Liver (tissue), 9 donors: ENCODE measurements around the gene ELF4. TPM values are rescaled to one million over a fixed set of nuclear protein-coding genes. Genes with fewer than 3 reads are reported as not detected.

Experiments used
- DNase-seq: peaks from one replicate; pipeline ENCODE4 v3.0.0-alpha.2; 2017; ENCODE audit warnings: low spot score
- H3K27ac ChIP-seq, 2 donors: one replicate each; pipeline ENCODE4 v1.7.0; 2013; ENCODE audit warnings: inconsistent platforms in 2 of 2, low read length in 2 of 2, control low read depth in 1 of 2, low read depth in 1 of 2, mild to moderate bottlenecking in 1 of 2
- H3K27me3 ChIP-seq, 4 donors: one replicate each; pipeline versions ENCODE4 v1.6.1 to v1.7.0; 2013; ENCODE audit warnings: low read length in 3 of 4, inconsistent platforms in 1 of 4, mild to moderate bottlenecking in 1 of 4, moderate library complexity in 1 of 4; ENCODE audit not compliant: control insufficient read depth in 4 of 4, insufficient read depth in 4 of 4
- H3K36me3 ChIP-seq, 4 donors: one replicate each; pipeline versions ENCODE4 v1.6.1 to v1.7.0; 2013; ENCODE audit warnings: low read length in 3 of 4, mild to moderate bottlenecking in 3 of 4, low read depth in 1 of 4, moderate library complexity in 1 of 4; ENCODE audit not compliant: control insufficient read depth in 4 of 4, insufficient read depth in 3 of 4
- H3K4me1 ChIP-seq, 4 donors: one replicate each; pipeline versions ENCODE4 v1.6.1 to v1.7.0; 2013; ENCODE audit warnings: low read length in 3 of 4, mild to moderate bottlenecking in 3 of 4, moderate library complexity in 1 of 4; ENCODE audit not compliant: control insufficient read depth in 4 of 4, insufficient read depth in 4 of 4
- H3K4me3 ChIP-seq, 3 donors: one replicate each; pipeline versions ENCODE4 v1.6.1 to v1.7.0; 2013; ENCODE audit warnings: low read length in 3 of 3, control low read depth in 1 of 3, low read depth in 1 of 3, mild to moderate bottlenecking in 1 of 3
- H3K9ac ChIP-seq, 2 donors: one replicate each; pipeline ENCODE4 v1.7.0; 2013; ENCODE audit warnings: low read length in 2 of 2, mild to moderate bottlenecking in 2 of 2, moderate library complexity in 2 of 2, control low read depth in 1 of 2, low read depth in 1 of 2
- H3K9me3 ChIP-seq, 4 donors: one replicate each; pipeline versions ENCODE4 v1.6.1 to v1.7.0; 2013; ENCODE audit warnings: low read length in 3 of 4; ENCODE audit not compliant: control insufficient read depth in 4 of 4
- EGR1 ChIP-seq, 2 donors: IDR thresholded peaks; 2 replicates each; pipeline ENCODE4 v1.6.1; 2016 to 2018; ENCODE audit warnings: antibody characterized with exemption in 2 of 2, low read depth in 2 of 2
- FOXA1 ChIP-seq: IDR thresholded peaks from 2 replicates; pipeline ENCODE4 v1.6.1; 2016; ENCODE audit warnings: antibody characterized with exemption
- FOXA2 ChIP-seq: IDR thresholded peaks from 2 replicates; pipeline ENCODE4 v1.6.1; 2016; ENCODE audit warnings: antibody characterized with exemption
- GABPA ChIP-seq, 2 donors: IDR thresholded peaks in 1 of 2; conservative IDR thresholded peaks in 1 of 2; 2 replicates each; pipeline ENCODE4 v1.6.1; 2016; ENCODE audit warnings: antibody characterized with exemption in 2 of 2, mild to moderate bottlenecking in 1 of 2, moderate library complexity in 1 of 2
- HNF4G ChIP-seq: IDR thresholded peaks from 2 replicates; pipeline ENCODE4 v1.6.1; 2016; ENCODE audit warnings: antibody characterized with exemption
- JUND ChIP-seq, 2 donors: IDR thresholded peaks; 2 replicates each; pipeline ENCODE4 v1.6.1; 2016; ENCODE audit warnings: antibody characterized with exemption in 2 of 2
- NR2F2 ChIP-seq: IDR thresholded peaks from 2 replicates; pipeline ENCODE4 v1.6.1; 2016; ENCODE audit warnings: antibody characterized with exemption
- RAD21 ChIP-seq, 2 donors: IDR thresholded peaks; 2 replicates each; pipeline ENCODE4 v1.6.1; 2016; ENCODE audit warnings: antibody characterized with exemption in 2 of 2, mild to moderate bottlenecking in 2 of 2
- RXRA ChIP-seq, 2 donors: IDR thresholded peaks; 2 replicates each; pipeline ENCODE4 v1.6.1; 2017 to 2018; ENCODE audit warnings: antibody characterized with exemption in 2 of 2, mild to moderate bottlenecking in 1 of 2
- SP1 ChIP-seq: IDR thresholded peaks from 2 replicates; pipeline ENCODE4 v1.6.1; 2018; ENCODE audit warnings: antibody characterized with exemption, mild to moderate bottlenecking
- TAF1 ChIP-seq: conservative IDR thresholded peaks from 2 replicates; pipeline ENCODE4 v1.6.1; 2016; ENCODE audit warnings: antibody characterized with exemption, mild to moderate bottlenecking
- YY1 ChIP-seq: IDR thresholded peaks from 2 replicates; pipeline ENCODE4 v1.6.1; 2016; ENCODE audit warnings: antibody characterized with exemption, mild to moderate bottlenecking
- WGBS: extraction: QIAGEN DNeasy Blood & Tissue Kit; methylation state at CpG from one replicate; pipeline ENCODE4 v1.1.7; 2013; 5-methylcytosine and 5-hydroxymethylcytosine counted together
- polyA plus RNA-seq, 2 donors: library from polyadenylated mRNA; stranded (reverse) in 1 of 2; unstranded in 1 of 2; fragments of 200-250 nt in 1 of 2; fragments of >200 nt in 1 of 2; fragmentation: Nextera tagmentation in 1 of 2; extraction: Ambion mirVana in 1 of 2; gene quantifications; one replicate each; pipeline versions ENCODE4 v1.2.1 to v1.2.3, GENCODE V29; 2013 to 2015
- total RNA-seq, 2 donors: library from RNA; depleted of rRNA; stranded (reverse); fragments of >200 nt; gene quantifications; one replicate each; pipeline ENCODE4 v1.2.3, GENCODE V29; 2014
- TF ChIP-seq, protein P1 (sequence below): IDR thresholded peaks from 2 replicates; pipeline ENCODE4 v1.6.1; 2016; ENCODE audit warnings: antibody characterized with exemption, mild to moderate bottlenecking
- TF ChIP-seq, protein P2 (sequence below): IDR thresholded peaks from 2 replicates; pipeline ENCODE4 v1.6.1; 2016; ENCODE audit warnings: antibody characterized with exemption
- TF ChIP-seq, protein P3 (sequence below): IDR thresholded peaks from 2 replicates; pipeline ENCODE4 v1.6.1; 2016; ENCODE audit warnings: antibody characterized with exemption
- TF ChIP-seq, protein P4 (sequence below): IDR thresholded peaks from 2 replicates; pipeline ENCODE4 v1.6.1; 2016; ENCODE audit warnings: antibody characterized with exemption
- TF ChIP-seq, protein P5 (sequence below): fragments of 150-350 bp; IDR thresholded peaks from 2 replicates; pipeline ENCODE4 v1.5.1; 2017; ENCODE audit warnings: improper control_type of control experiment, low read depth, low read length; ENCODE audit not compliant: missing input control
- donor health status: healthy.
- donor health status: healthy.
- donor health status: healthy.
- donor health status: healthy.
- donor health status: healthy.

Gene ELF4
- total and polyA plus RNA-seq, 4 donors, result 0.35 to 4.7 (median 1.5) TPM

DNA sequence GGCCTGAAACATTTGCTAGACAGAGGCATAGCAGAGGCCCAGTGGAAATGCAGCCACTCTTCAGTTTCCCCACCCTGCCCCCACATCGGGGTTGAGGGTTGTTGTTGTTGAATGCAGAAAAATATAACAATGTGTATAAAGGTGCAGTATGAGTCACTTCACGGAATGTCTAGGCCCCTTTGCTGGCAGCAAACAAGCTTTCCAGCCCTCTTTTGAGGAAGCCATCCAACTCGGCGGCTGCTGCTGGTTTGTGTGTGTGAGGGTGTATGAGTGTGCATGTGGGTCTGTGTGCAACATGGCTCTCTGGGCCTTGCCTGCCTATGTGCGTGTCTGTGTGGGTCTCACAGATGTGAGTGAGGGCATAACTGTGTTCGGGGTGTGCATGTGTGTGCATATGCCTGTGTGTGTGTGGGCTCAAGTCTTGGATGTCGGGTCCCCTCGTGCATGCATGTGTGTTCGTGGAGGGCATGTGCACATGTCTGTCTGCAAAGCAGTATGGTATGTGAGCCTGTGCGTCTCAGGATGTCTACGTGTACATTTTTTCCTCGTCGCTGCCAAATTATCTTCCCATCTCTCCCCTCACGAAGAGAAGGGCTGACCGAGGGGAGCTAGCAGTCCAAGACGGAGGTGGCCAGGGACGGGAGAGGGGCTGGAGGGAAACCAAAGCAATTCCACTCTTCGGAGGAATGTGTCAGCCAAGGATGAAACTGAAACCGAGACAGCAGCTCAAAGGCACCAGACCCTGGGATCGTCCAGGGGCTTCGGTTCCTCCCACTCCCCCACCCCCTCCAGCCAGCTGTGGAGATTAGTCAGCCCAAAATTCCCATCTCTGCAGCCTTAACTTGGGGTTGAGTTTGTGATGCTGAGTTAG lies 8.4 kb upstream of the ELF4 start:
- Histone ChIP-seq H3K4me1 (peaks cover 0 to 4% (median 0%) of the 10 kb centered on the region in 4 donors), H3K27ac (no peak overlapping the region), H3K4me3 (no peak overlapping the region), H3K36me3 (no peaks in the 10 kb centered on the region), H3K9me3 (no peaks in the 10 kb centered on the region), H3K27me3 (no peaks in the 10 kb centered on the region), H3K9ac (no peak overlapping the region)
- TF ChIP-seq, protein P1, sequence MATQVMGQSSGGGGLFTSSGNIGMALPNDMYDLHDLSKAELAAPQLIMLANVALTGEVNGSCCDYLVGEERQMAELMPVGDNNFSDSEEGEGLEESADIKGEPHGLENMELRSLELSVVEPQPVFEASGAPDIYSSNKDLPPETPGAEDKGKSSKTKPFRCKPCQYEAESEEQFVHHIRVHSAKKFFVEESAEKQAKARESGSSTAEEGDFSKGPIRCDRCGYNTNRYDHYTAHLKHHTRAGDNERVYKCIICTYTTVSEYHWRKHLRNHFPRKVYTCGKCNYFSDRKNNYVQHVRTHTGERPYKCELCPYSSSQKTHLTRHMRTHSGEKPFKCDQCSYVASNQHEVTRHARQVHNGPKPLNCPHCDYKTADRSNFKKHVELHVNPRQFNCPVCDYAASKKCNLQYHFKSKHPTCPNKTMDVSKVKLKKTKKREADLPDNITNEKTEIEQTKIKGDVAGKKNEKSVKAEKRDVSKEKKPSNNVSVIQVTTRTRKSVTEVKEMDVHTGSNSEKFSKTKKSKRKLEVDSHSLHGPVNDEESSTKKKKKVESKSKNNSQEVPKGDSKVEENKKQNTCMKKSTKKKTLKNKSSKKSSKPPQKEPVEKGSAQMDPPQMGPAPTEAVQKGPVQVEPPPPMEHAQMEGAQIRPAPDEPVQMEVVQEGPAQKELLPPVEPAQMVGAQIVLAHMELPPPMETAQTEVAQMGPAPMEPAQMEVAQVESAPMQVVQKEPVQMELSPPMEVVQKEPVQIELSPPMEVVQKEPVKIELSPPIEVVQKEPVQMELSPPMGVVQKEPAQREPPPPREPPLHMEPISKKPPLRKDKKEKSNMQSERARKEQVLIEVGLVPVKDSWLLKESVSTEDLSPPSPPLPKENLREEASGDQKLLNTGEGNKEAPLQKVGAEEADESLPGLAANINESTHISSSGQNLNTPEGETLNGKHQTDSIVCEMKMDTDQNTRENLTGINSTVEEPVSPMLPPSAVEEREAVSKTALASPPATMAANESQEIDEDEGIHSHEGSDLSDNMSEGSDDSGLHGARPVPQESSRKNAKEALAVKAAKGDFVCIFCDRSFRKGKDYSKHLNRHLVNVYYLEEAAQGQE, result no peak
- TF ChIP-seq FOXA1, result no peak
- TF ChIP-seq FOXA2, result no peak
- no peak for TF ChIP-seq SP1
- TF ChIP-seq JUND (IDR thresholded peaks at IDR 0.05), result no peak
- TF ChIP-seq RXRA (IDR thresholded peaks at IDR 0.05), result no peak
- TF ChIP-seq EGR1 (IDR thresholded peaks at IDR 0.05; ENCODE audit: low read depth in 2 of 2), result no peak
- TF ChIP-seq YY1, result no peak
- TF ChIP-seq HNF4G, result no peak
- TF ChIP-seq NR2F2, result no peak
- TF ChIP-seq, protein P2, sequence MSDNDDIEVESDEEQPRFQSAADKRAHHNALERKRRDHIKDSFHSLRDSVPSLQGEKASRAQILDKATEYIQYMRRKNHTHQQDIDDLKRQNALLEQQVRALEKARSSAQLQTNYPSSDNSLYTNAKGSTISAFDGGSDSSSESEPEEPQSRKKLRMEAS, result no peak
- TF ChIP-seq, protein P3, sequence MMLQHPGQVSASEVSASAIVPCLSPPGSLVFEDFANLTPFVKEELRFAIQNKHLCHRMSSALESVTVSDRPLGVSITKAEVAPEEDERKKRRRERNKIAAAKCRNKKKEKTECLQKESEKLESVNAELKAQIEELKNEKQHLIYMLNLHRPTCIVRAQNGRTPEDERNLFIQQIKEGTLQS, result no peak
- no peak for TF ChIP-seq GABPA (IDR thresholded peaks at IDR 0.05 in 1 of 2, conservative IDR thresholded peaks at IDR 0.05 in 1 of 2)
- no peak for TF ChIP-seq TAF1
- no peak for TF ChIP-seq RAD21 (IDR thresholded peaks at IDR 0.05)
- TF ChIP-seq, protein P4, sequence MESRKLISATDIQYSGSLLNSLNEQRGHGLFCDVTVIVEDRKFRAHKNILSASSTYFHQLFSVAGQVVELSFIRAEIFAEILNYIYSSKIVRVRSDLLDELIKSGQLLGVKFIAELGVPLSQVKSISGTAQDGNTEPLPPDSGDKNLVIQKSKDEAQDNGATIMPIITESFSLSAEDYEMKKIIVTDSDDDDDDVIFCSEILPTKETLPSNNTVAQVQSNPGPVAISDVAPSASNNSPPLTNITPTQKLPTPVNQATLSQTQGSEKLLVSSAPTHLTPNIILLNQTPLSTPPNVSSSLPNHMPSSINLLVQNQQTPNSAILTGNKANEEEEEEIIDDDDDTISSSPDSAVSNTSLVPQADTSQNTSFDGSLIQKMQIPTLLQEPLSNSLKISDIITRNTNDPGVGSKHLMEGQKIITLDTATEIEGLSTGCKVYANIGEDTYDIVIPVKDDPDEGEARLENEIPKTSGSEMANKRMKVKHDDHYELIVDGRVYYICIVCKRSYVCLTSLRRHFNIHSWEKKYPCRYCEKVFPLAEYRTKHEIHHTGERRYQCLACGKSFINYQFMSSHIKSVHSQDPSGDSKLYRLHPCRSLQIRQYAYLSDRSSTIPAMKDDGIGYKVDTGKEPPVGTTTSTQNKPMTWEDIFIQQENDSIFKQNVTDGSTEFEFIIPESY, result no peak
- TF ChIP-seq, protein P5, sequence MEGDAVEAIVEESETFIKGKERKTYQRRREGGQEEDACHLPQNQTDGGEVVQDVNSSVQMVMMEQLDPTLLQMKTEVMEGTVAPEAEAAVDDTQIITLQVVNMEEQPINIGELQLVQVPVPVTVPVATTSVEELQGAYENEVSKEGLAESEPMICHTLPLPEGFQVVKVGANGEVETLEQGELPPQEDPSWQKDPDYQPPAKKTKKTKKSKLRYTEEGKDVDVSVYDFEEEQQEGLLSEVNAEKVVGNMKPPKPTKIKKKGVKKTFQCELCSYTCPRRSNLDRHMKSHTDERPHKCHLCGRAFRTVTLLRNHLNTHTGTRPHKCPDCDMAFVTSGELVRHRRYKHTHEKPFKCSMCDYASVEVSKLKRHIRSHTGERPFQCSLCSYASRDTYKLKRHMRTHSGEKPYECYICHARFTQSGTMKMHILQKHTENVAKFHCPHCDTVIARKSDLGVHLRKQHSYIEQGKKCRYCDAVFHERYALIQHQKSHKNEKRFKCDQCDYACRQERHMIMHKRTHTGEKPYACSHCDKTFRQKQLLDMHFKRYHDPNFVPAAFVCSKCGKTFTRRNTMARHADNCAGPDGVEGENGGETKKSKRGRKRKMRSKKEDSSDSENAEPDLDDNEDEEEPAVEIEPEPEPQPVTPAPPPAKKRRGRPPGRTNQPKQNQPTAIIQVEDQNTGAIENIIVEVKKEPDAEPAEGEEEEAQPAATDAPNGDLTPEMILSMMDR, result no peak
- no peak for DNase-seq
- WGBS, result 76% methylated on average over 21 of the region's 21 CpGs
